Astrocyte of the cerebellum (primary cell): Measurements from ENCODE around the gene APEH.

Experiments
- DNase-seq: peaks from one replicate; pipeline ENCODE4 v3.0.0-alpha.2; 2011; ENCODE audit warnings: low read depth
- H3K4me3 ChIP-seq: 2 replicates; pipeline ENCODE4 v1.5.1; 2011; ENCODE audit warnings: mild to moderate bottlenecking, low read depth, low read length, moderate library complexity
- CTCF ChIP-seq: IDR thresholded peaks from 2 replicates; pipeline ENCODE4 v1.5.1; 2012; ENCODE audit warnings: low read length, low read depth, moderate library complexity, mild to moderate bottlenecking; ENCODE audit errors: missing control alignments
- in situ Hi-C: cut with HindIII; loops from 2 replicates; pipeline ENCODE4 v1.10.0; 2017; ENCODE audit warnings: low sequenced_read_pairs

The APEH gene

GRCh38 chr3:49712631-49713317, 38.6 kb downstream of the APEH start:
- DNase-seq, result no peak
- in situ Hi-C loops, result no loop called here
- H3K4me3 ChIP-seq, result no peak overlapping the region
- no peak for TF ChIP-seq CTCF

- no peak for DNase-seq
- no peak for TF ChIP-seq CTCF
- no peak overlapping the region for H3K4me3 ChIP-seq
- in situ Hi-C loops, result no loop called here
Measured at GRCh38 chr3:49713336-49714105, 39.4 kb downstream of the APEH start.

DNA sequence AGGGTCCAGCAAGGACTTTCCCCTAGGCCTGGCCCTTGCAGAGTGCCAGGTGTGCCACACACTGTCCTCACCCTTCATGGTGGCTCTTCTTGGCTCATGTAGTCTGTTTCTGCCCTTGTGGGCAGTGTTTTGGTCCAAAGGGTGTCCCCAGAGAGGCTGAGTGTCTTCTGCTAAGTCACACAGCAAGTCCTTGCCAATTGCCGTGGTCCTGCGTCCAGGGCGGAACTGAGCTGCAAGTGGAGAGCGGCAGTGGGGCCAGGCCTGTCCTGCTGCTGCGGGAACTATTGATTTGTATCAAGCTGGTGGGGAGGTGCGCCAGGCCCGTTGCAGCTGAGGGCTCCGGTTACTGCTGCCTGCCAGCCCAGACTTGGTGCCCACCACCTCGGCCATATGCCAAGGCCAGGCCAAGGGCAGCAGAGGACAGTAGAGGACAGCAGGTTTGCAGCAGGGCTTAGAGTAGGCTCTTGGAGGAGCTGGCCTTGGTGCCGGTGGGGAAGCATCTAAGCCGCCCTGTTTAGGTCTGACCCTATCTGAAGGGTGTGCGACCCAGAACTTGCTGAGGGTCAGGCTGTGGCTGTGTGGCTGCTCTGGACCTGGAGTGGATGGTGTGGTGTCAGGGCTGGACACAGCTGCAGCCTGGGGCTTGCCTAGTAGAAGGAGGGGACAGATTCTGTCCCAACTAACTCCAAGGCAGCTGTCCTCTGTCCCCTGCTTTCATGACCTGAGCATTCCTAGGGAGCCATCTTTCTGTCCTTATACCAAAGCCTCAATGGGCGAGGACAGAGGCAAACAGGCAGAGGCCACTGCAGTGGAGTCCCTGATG, 40.8 kb downstream of the APEH start:
- in situ Hi-C loops, result no loop called here
- TF ChIP-seq CTCF, result no peak
- H3K4me3 ChIP-seq, result no peak overlapping the region
- DNase-seq, result no peak

- no peak overlapping the region for H3K4me3 ChIP-seq
- in situ Hi-C loops, result no loop called here
- DNase-seq, result no peak
- TF ChIP-seq CTCF, result no peak
Measured at GRCh38 chr3:49715611-49716121, 41.5 kb downstream of the APEH start.

DNA sequence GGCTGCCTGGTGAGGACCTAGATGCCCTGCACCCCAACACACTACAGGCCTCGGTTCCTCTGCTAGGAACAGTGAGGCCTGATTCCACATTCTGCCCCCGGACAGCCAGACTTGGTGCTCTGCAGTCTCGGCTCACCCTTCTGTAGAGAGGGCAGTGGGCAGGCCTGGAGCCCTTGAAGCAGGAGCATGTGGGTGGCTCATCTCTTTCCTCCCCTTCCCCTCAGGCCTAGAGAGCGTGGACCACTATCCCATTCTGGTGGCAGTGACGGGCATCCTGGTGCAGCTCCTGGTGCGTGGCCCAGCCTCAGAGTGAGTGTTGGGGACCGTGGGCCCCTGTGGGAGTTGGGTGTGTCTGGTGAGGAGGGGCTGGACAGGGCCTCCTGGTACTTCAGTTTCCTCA, 42.0 kb downstream of the APEH start:
- no peak overlapping the region for H3K4me3 ChIP-seq
- no peak for DNase-seq
- in situ Hi-C loops, result no loop called here
- TF ChIP-seq CTCF, result no peak

- no peak for DNase-seq
- no peak for TF ChIP-seq CTCF
- no peak overlapping the region for H3K4me3 ChIP-seq
- in situ Hi-C loops, result no loop called here
Measured at GRCh38 chr3:49716691-49717210, 42.6 kb downstream of the APEH start.
